ENCODE results near the gene MICAL3.
A peak's percentile ranks its signal among the peaks of the same experiment; 100 is the strongest.

The MICAL3 gene

GRCh38 chr22:18067548-18068341 lies 43.4 kb upstream of the MICAL3 start:
- no peak overlapping the region for H3K4me3 ChIP-seq (ENCODE audit: low read length)
- H2AFZ ChIP-seq (ENCODE audit: low read depth, low read length) = no peak overlapping the region
- H3K36me3 ChIP-seq (replicated peaks; ENCODE audit: low read depth, low read length) = no peaks in the 10 kb centered on the region
- H4K20me1 ChIP-seq (ENCODE audit: insufficient read depth, low read length) = no peaks in the 10 kb centered on the region
- no peak overlapping the region; the same call in 1 of the 2 replicates for H3K27ac ChIP-seq (ENCODE audit: low read length)
- H3K4me2 ChIP-seq (ENCODE audit: low read length) = peak overlapping the region; percentile 84; the same call in 1 of the 2 replicates
- H3K9ac ChIP-seq (ENCODE audit: low read length) = no peak overlapping the region; the same call in 1 of the 2 replicates
- H3K9me3 ChIP-seq (ENCODE audit: insufficient read depth, low read length) = no peaks in the 10 kb centered on the region
- no peak for TF ChIP-seq EZH2phosphoT487 (IDR thresholded peaks at IDR 0.05; ENCODE audit: low read depth)
- TF ChIP-seq CTCF (IDR thresholded peaks at IDR 0.05; ENCODE audit: low read depth, low read length) = no peak
- no peaks in the 10 kb centered on the region for H3K79me2 ChIP-seq (ENCODE audit: low read length)
- peaks cover 76% of the 10 kb centered on the region for H3K4me1 ChIP-seq (ENCODE audit: low read length)
- no peaks in the 10 kb centered on the region for H3K27me3 ChIP-seq (ENCODE audit: low read depth, low read length)

- Histone ChIP-seq H3K27me3 (ENCODE audit: low read depth, low read length) (no peaks in the 10 kb centered on the region), H3K9me3 (ENCODE audit: insufficient read depth, low read length) (no peaks in the 10 kb centered on the region), H3K79me2 (ENCODE audit: low read length) (no peaks in the 10 kb centered on the region), H3K4me3 (ENCODE audit: low read length) (peak overlapping the region; percentile 64; the same call in 1 of the 2 replicates), H3K4me2 (ENCODE audit: low read length) (peak overlapping the region; percentile 84), H3K4me1 (ENCODE audit: low read length) (peaks cover 71% of the 10 kb centered on the region), H3K36me3 (replicated peaks; ENCODE audit: low read depth, low read length) (no peaks in the 10 kb centered on the region), H3K9ac (ENCODE audit: low read length) (peak overlapping the region; percentile 53; the same call in 1 of the 2 replicates), H4K20me1 (ENCODE audit: insufficient read depth, low read length) (no peaks in the 10 kb centered on the region), H3K27ac (ENCODE audit: low read length) (peak overlapping the region; percentile 81), H2AFZ (ENCODE audit: low read depth, low read length) (no peak overlapping the region)
- TF ChIP-seq CTCF (IDR thresholded peaks at IDR 0.05; ENCODE audit: low read depth, low read length) (no peak), EZH2phosphoT487 (IDR thresholded peaks at IDR 0.05; ENCODE audit: low read depth) (no peak)
Measured at GRCh38 chr22:18067121-18067520, 42.8 kb upstream of the MICAL3 start.

GRCh38 chr22:18066181-18066859 lies 42.0 kb upstream of the MICAL3 start:
- H3K9ac ChIP-seq (ENCODE audit: low read length) = peak overlapping the region; percentile 53
- H3K4me3 ChIP-seq (ENCODE audit: low read length) = peak overlapping the region; percentile 64
- no peak overlapping the region; the same call in 1 of the 2 replicates for H2AFZ ChIP-seq (ENCODE audit: low read depth, low read length)
- H3K27me3 ChIP-seq (ENCODE audit: low read depth, low read length) = no peaks in the 10 kb centered on the region
- no peaks in the 10 kb centered on the region for H4K20me1 ChIP-seq (ENCODE audit: insufficient read depth, low read length)
- H3K4me2 ChIP-seq (ENCODE audit: low read length) = peak overlapping the region; percentile 84
- TF ChIP-seq EZH2phosphoT487 (IDR thresholded peaks at IDR 0.05; ENCODE audit: low read depth) (no peak), CTCF (IDR thresholded peaks at IDR 0.05; ENCODE audit: low read depth, low read length) (peak; percentile 36)
- H3K4me1 ChIP-seq (ENCODE audit: low read length) = peaks cover 70% of the 10 kb centered on the region
- no peaks in the 10 kb centered on the region for H3K79me2 ChIP-seq (ENCODE audit: low read length)
- H3K9me3 ChIP-seq (ENCODE audit: insufficient read depth, low read length) = no peaks in the 10 kb centered on the region
- no peaks in the 10 kb centered on the region for H3K36me3 ChIP-seq (replicated peaks; ENCODE audit: low read depth, low read length)
- peak overlapping the region; percentile 81 for H3K27ac ChIP-seq (ENCODE audit: low read length)

- 0 out of 2 replicates have a peak overlapping the region, but pooled peaks have one; percentile 2 for H2AFZ ChIP-seq (ENCODE audit: low read depth, low read length)
- H3K9me3 ChIP-seq (ENCODE audit: insufficient read depth, low read length) = no peaks in the 10 kb centered on the region
- no peaks in the 10 kb centered on the region for H3K36me3 ChIP-seq (replicated peaks; ENCODE audit: low read depth, low read length)
- H3K4me1 ChIP-seq (ENCODE audit: low read length) = peaks cover 70% of the 10 kb centered on the region
- peak; percentile 58 for TF ChIP-seq CTCF (IDR thresholded peaks at IDR 0.05; ENCODE audit: low read depth, low read length)
- TF ChIP-seq EZH2phosphoT487 (IDR thresholded peaks at IDR 0.05; ENCODE audit: low read depth) = no peak
- H3K4me2 ChIP-seq (ENCODE audit: low read length) = peak overlapping the region; percentile 84
- no peaks in the 10 kb centered on the region for H4K20me1 ChIP-seq (ENCODE audit: insufficient read depth, low read length)
- no peaks in the 10 kb centered on the region for H3K79me2 ChIP-seq (ENCODE audit: low read length)
- H3K9ac ChIP-seq (ENCODE audit: low read length) = peak overlapping the region; percentile 53
- peak overlapping the region; percentile 81 for H3K27ac ChIP-seq (ENCODE audit: low read length)
- H3K4me3 ChIP-seq (ENCODE audit: low read length) = peak overlapping the region; percentile 64
- H3K27me3 ChIP-seq (ENCODE audit: low read depth, low read length) = no peaks in the 10 kb centered on the region
Measured at GRCh38 chr22:18065256-18065655, 40.9 kb upstream of the MICAL3 start.

Measured in OCI-LY3 (cell line).